ENCODE data around the gene L3MBTL2. TPM values are rescaled to one million over a fixed set of nuclear protein-coding genes. Genes with fewer than 3 reads are reported as not detected.

Gene L3MBTL2
- total RNA-seq, 1 donor from 2014 or later = 32.7 TPM

GRCh38 chr22:41261541-41262249, 56.6 kb downstream of the L3MBTL2 start:
- Mint-ChIP-seq H3K9me3 (no peaks in the 10 kb centered on the region), H3K4me3 (no peak overlapping the region), H3K4me1 (ENCODE audit: unreplicated experiment) (no peaks in the 10 kb centered on the region), H3K27ac (no peak overlapping the region), H3K36me3 (peaks cover 10% of the 10 kb centered on the region), H3K27me3 (no peaks in the 10 kb centered on the region)
- TF ChIP-seq, protein P1, sequence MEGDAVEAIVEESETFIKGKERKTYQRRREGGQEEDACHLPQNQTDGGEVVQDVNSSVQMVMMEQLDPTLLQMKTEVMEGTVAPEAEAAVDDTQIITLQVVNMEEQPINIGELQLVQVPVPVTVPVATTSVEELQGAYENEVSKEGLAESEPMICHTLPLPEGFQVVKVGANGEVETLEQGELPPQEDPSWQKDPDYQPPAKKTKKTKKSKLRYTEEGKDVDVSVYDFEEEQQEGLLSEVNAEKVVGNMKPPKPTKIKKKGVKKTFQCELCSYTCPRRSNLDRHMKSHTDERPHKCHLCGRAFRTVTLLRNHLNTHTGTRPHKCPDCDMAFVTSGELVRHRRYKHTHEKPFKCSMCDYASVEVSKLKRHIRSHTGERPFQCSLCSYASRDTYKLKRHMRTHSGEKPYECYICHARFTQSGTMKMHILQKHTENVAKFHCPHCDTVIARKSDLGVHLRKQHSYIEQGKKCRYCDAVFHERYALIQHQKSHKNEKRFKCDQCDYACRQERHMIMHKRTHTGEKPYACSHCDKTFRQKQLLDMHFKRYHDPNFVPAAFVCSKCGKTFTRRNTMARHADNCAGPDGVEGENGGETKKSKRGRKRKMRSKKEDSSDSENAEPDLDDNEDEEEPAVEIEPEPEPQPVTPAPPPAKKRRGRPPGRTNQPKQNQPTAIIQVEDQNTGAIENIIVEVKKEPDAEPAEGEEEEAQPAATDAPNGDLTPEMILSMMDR (conservative IDR thresholded peaks at IDR 0.05) = no peak
- DNase-seq (ENCODE audit: extremely low spot score, unreplicated experiment) = no peak

DNA sequence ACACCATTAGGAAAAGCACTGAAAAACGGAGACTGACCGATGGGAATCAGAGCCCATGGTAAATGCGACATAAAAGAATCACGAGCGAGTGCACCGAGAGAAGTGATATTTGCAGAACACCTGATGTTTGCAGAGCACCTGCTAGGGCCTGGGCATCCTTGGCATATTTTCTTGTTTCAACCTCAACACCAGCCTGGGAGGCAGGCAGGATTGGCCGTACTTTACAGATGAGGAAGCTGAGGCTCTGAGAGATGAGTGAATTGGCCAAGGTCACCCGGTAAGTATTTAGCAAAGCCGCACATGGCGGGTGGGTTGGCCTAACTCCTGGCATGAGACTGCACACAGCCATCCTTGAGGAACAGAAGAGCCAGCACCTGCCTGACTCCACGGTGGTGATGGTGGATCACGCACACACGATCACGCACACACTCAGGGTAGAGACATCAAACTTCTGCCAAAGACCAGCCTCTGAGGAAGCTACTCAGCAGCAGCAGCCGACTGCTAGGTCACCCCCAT, 57.2 kb downstream of the L3MBTL2 start:
- Mint-ChIP-seq H3K4me1 (ENCODE audit: unreplicated experiment) (no peaks in the 10 kb centered on the region), H3K9me3 (no peaks in the 10 kb centered on the region), H3K4me3 (no peak overlapping the region), H3K36me3 (peaks cover 6% of the 10 kb centered on the region), H3K27ac (no peak overlapping the region), H3K27me3 (no peaks in the 10 kb centered on the region)
- DNase-seq (ENCODE audit: extremely low spot score, unreplicated experiment) = no peak
- TF ChIP-seq, protein P1 (conservative IDR thresholded peaks at IDR 0.05) = no peak

DNA sequence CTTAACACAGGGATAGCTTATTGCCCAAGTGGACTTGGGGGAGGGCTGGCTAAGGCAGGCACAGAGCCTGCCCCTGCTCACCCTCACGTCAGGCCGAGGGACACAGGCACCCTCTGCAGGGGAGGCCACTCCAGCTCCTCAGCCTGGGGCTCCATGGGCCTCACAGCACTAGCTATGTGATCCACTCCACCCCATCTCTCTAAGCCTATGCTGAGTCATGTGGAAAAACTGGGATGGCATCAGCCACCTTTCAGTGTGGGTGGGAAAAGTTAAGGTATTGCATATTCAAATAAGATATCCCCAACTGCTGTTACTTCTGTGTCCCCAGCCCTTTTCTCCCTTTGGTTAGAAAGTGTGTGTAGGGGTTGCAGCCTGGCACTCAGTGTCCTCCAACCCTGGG, 58.6 kb downstream of the L3MBTL2 start:
- Mint-ChIP-seq H3K9me3 (no peaks in the 10 kb centered on the region), H3K4me3 (no peak overlapping the region), H3K27ac (no peak overlapping the region), H3K27me3 (no peaks in the 10 kb centered on the region), H3K4me1 (ENCODE audit: unreplicated experiment) (no peaks in the 10 kb centered on the region), H3K36me3 (peaks cover 5% of the 10 kb centered on the region)
- TF ChIP-seq, protein P1 (conservative IDR thresholded peaks at IDR 0.05) = no peak
- DNase-seq (ENCODE audit: extremely low spot score, unreplicated experiment) = no peak

DNA sequence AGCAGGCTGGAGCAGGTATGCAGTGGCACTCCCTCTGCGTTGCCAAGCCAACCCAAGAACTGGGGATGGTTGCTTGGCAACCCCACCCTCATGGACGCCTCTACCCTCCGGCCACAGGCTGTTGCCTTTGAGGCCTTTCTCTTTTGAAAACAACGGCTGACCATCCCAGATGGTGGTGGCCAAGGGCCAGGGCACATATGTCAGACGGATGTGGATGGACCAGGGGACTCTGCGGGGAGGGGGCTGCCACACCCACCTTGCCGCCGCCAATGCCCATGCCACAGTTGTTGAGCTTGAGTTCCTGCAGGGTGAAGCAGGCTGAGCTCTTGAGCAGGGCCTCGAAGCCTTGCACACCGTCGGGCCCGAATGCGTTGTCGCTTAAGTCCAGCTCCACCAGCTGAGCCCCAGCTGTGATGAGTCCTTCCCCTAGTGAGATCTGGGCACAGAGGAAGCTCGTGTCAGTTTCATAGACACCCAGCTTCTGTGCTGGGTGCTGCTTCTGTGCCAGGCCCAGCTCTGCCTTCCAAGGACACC, 59.4 kb downstream of the L3MBTL2 start:
- TF ChIP-seq, protein P1 (conservative IDR thresholded peaks at IDR 0.05) = no peak
- no peak overlapping the region for H3K27ac Mint-ChIP-seq
- peaks cover 5% of the 10 kb centered on the region for H3K36me3 Mint-ChIP-seq
- H3K4me3 Mint-ChIP-seq = no peak overlapping the region
- no peak for DNase-seq (ENCODE audit: extremely low spot score, unreplicated experiment)
- H3K4me1 Mint-ChIP-seq (ENCODE audit: unreplicated experiment) = no peaks in the 10 kb centered on the region
- H3K9me3 Mint-ChIP-seq = no peaks in the 10 kb centered on the region
- no peaks in the 10 kb centered on the region for H3K27me3 Mint-ChIP-seq

GRCh38 chr22:41267958-41268357, 62.8 kb downstream of the L3MBTL2 start:
- Mint-ChIP-seq H3K36me3 (peaks cover 11% of the 10 kb centered on the region), H3K4me1 (ENCODE audit: unreplicated experiment) (no peaks in the 10 kb centered on the region), H3K4me3 (no peak overlapping the region), H3K9me3 (no peaks in the 10 kb centered on the region), H3K27me3 (no peaks in the 10 kb centered on the region), H3K27ac (no peak overlapping the region)
- TF ChIP-seq, protein P1 (conservative IDR thresholded peaks at IDR 0.05) = no peak
- no peak for DNase-seq (ENCODE audit: extremely low spot score, unreplicated experiment)

All from type B pancreatic cell (in vitro differentiated cells).